ENCODE measurements around the gene KRTAP4-3.
"Not testable (repeated sequence)": the region's sequence is repeated elsewhere in the genome, so short reads cannot be mapped to it uniquely, and the experiment has no call there.

KRTAP4-3 gene

DNA sequence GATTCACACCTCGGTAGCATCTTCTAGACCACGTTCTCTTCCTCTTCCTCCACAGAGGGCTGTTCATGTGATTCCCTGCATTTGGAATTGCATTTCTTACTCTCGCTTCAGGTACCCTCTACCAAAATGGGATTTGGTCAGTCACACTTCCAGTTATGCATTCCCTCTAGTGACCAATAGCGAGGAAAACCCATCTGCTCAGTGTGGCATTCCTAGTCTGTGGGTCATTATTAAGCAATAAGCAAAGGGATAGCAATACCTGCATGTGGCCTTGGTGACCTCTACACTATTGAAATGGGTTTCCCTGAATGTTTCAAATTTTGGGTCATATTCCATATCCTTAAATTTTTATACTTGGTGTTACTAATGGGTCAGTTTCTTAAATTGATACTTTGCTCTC lies 18.0 kb downstream of the KRTAP4-3 start:
- no peak for DNase-seq

DNA sequence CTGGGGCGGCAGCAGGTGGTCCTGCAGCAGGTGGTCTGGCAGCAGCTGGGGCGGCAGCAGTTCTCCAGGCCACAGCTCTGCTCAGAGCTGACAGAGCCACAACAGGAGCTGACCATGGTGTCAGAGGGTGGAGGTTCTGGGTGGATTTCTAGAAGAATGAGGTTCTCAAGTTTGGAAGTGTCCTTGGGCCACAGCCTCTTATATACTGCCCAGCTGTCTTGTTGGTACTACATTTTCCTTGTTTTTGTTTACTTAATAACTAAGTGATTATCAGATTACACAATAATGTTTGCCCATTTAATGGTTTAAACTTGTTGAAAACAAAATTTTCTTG lies 18.4 kb downstream of the KRTAP4-3 start, which contains the start of gene KRTAP4-5:
KRTAP4-5 (minus strand) TSS at position 174 of the 334 bp plus-strand sequence; CDS start at position 116, 58 bp downstream.
- DNase-seq = no peak

DNA sequence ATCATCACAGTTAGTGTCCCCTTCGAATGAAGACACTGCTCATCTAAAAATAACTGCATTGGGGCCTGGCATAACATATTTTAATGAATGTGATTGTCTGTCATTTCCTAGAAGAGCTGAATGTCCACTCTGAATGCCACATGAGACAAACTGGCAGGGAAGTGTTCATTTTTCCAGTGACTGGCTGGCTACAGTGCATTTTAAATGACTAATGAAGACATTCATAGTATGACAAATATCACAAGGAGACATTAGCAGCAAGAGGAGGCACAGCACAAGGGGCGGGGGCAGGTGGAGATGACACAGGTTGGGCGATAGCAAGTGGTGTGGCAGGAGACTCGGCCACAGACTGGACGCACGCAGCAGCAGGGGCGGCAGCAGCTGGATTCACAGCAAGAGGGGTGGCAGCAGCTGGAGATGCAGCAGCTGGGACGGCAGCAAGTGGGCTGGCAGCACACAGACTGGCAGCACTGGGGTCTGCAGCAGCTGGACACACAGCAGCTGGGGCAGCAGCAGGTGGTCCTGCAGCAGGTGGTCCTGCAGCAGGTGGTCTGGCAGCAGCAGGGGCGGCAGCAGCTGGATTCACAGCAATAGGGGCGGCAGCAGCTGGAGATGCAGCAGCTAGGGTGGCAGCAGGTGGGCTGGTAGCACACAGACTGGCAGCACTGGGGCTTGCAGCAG lies 18.9 kb downstream of the KRTAP4-3 start:
- not testable (repeated sequence) for DNase-seq

- DNase-seq = no peak
Observed at GRCh38 chr17:41147531-41148204, 20.4 kb downstream of the KRTAP4-3 start.

- no peak for DNase-seq
Observed at GRCh38 chr17:41145261-41145660, 22.8 kb downstream of the KRTAP4-3 start.

- DNase-seq = no peak
Observed at GRCh38 chr17:41144846-41145245, 23.2 kb downstream of the KRTAP4-3 start.

GRCh38 chr17:41141361-41141760 lies 26.7 kb downstream of the KRTAP4-3 start:
- DNase-seq = no peak

GRCh38 chr17:41140360-41141131 lies 27.5 kb downstream of the KRTAP4-3 start, which contains the start of gene KRTAP4-6:
TSS of gene KRTAP4-6 (minus strand) at chr17:41140544. CDS start at chr17:41140487, 57 bp downstream.
- no peak for DNase-seq

GRCh38 chr17:41139865-41140264 lies 28.2 kb downstream of the KRTAP4-3 start:
- DNase-seq = not testable (repeated sequence)

- DNase-seq = no peak
Observed at GRCh38 chr17:41133880-41134735, 33.9 kb downstream of the KRTAP4-3 start.

DNA sequence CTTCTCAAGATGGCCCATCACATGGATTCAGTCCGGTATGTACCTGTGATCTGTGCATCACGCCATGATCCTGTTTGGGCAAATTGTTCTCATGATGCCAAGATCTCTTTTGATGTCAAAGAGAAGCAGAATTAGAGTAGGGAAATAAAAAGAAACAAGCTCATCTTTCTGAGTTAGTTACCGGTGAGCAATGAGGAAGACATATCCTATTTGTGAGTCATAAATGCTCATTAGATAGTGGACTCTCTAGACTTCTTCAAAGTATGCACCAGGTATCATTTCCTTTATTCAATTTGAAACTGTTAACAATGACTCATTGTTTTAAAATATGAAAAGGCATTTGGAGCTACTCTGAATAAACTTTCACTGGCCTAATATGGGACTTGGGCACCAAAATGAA lies 36.0 kb downstream of the KRTAP4-3 start:
- no peak for DNase-seq

GRCh38 chr17:41127371-41127770 lies 40.6 kb downstream of the KRTAP4-3 start:
- no peak for DNase-seq

GRCh38 chr17:41126412-41126811 lies 41.6 kb downstream of the KRTAP4-3 start:
- no peak for DNase-seq

DNA sequence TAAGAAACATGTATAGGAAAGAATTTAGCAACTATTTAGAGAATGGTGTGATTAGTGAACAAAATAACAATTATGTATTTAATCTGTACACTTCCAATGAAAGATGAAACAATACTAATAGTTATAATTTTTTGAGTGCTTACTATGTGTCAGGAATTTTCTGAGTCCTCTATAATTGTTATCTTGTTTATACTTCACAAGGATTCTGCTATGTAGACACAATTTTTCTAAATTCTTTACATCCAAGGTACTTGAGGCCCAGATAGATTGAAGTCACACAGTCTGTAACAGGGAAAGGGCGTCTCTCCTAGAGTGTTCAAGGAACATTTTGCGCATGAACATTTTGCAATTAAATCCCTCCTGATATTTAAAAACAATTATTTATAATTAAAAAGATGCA lies 43.0 kb downstream of the KRTAP4-3 start:
- DNase-seq = no peak

GRCh38 chr17:41123991-41124371 lies 44.0 kb downstream of the KRTAP4-3 start, which contains the start of gene KRTAP4-12:
TSS of gene KRTAP4-12 (minus strand) at chr17:41124182. CDS start at chr17:41124122, 60 bp downstream.
- DNase-seq = not testable (repeated sequence)

GRCh38 chr17:41123292-41123990 lies 44.6 kb downstream of the KRTAP4-3 start:
- DNase-seq = not testable (repeated sequence)

- no peak for DNase-seq
Observed at GRCh38 chr17:41121742-41122141, 46.3 kb downstream of the KRTAP4-3 start.

GRCh38 chr17:41119696-41120690 lies 48.0 kb downstream of the KRTAP4-3 start:
- peak; percentile 23 for DNase-seq

GRCh38 chr17:41118721-41119120 lies 49.3 kb downstream of the KRTAP4-3 start:
- no peak for DNase-seq

GRCh38 chr17:41117846-41118386 lies 50.1 kb downstream of the KRTAP4-3 start, which contains the start of gene KRTAP4-11:
TSS of gene KRTAP4-11 (minus strand) at chr17:41118373. CDS start at chr17:41118315, 58 bp downstream.
- not testable (repeated sequence) for DNase-seq

Measured in CD4-positive, alpha-beta T cell treated with Interleukin-17A for 1 hour (primary cell).